Chondrocyte (in vitro differentiated cells): ENCODE results near the gene IL1RAPL1. TPM values are rescaled to one million over a fixed set of nuclear protein-coding genes. Genes with fewer than 3 reads are reported as not detected.

Experiments used
- DNase-seq: peaks from one replicate; pipeline ENCODE4 v3.0.0; 2021; ENCODE audit warnings: mixed read lengths, low spot score
- H3K27ac Mint-ChIP-seq: one replicate; pipeline ENCODE4 v1.8.0; 2021; ENCODE audit warnings: mild to moderate bottlenecking, moderate library complexity, mixed read lengths; ENCODE audit not compliant: unreplicated experiment
- H3K27me3 Mint-ChIP-seq: 2 replicates; pipeline ENCODE4 v1.8.0; 2021; ENCODE audit warnings: low read depth, mixed read lengths
- H3K36me3 Mint-ChIP-seq: 2 replicates; pipeline ENCODE4 v1.8.0; 2021; ENCODE audit warnings: low read depth, mixed read lengths
- H3K4me1 Mint-ChIP-seq: 2 replicates; pipeline ENCODE4 v1.8.0; 2021; ENCODE audit warnings: low read depth, mild to moderate bottlenecking, mixed read lengths
- H3K4me3 Mint-ChIP-seq: one replicate; pipeline ENCODE4 v1.8.0; 2021; ENCODE audit warnings: mild to moderate bottlenecking, moderate library complexity, mixed read lengths; ENCODE audit not compliant: unreplicated experiment
- H3K9me3 Mint-ChIP-seq: 2 replicates; pipeline ENCODE4 v1.8.0; 2021; ENCODE audit warnings: low read depth, mixed read lengths
- total RNA-seq: library from RNA; stranded (reverse); gene quantifications from 3 replicates; pipeline ENCODE4 v1.2.1, GENCODE V29; 2021
- TF ChIP-seq, protein P1 (sequence below): fragments of 200-600 bp; sonication (generic); IDR thresholded peaks from 2 replicates; pipeline ENCODE4 v1.5.0; 2021; ENCODE audit warnings: antibody characterized with exemption, mild to moderate bottlenecking, moderate library complexity

The IL1RAPL1 gene
- total RNA-seq, 1 donor from 2014 or later: not detected

DNA sequence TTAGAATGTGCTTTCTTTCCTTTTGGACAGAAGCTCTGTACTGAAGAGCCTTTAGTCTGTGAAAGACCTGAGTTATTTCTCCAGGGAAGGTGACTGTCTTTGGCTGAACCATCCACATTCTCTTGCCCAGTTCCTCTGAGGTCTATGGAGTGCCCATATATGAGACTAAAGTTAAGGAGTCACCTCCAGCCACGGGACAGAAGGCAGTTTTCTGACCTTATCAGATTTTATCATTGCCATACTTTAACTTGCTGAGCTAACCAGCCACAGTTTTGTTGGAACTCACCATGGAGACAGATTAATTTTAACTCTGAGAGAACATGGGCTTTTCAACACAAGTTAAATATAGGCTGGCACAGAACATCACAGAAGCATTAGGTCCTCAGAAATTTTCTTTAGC lies 26.3 kb downstream of the IL1RAPL1 start:
- no peaks in the 10 kb centered on the region for H3K36me3 Mint-ChIP-seq

DNA sequence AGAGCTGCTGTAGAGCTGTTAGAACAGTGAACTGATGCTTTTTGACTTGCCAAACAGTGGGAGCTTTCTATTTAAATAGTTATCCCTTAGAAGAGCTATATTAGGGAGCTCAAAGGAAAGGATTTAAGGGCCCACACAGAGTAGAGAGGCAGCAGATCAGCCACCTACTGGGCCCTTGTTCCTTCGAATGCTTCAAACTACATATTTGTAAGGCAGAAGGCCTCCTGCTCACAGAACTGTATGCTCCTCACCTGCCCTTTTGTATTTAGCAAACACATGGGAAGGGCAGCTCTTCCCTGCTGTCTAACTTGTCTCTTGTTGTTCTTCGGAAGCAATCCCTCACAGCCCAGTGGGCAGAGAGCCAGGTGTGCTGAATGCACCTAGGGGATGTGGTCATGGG lies 38.0 kb downstream of the IL1RAPL1 start:
- no peak overlapping the region for H3K4me3 Mint-ChIP-seq

More for the DNA sequence above, 26.3 kb downstream of the IL1RAPL1 start:
- no peak overlapping the region for H3K4me3 Mint-ChIP-seq
- no peaks in the 10 kb centered on the region for H3K27me3 Mint-ChIP-seq
- H3K4me1 Mint-ChIP-seq: no peaks in the 10 kb centered on the region
- no peak for DNase-seq
- H3K27ac Mint-ChIP-seq: no peak overlapping the region
- TF ChIP-seq, protein P1, sequence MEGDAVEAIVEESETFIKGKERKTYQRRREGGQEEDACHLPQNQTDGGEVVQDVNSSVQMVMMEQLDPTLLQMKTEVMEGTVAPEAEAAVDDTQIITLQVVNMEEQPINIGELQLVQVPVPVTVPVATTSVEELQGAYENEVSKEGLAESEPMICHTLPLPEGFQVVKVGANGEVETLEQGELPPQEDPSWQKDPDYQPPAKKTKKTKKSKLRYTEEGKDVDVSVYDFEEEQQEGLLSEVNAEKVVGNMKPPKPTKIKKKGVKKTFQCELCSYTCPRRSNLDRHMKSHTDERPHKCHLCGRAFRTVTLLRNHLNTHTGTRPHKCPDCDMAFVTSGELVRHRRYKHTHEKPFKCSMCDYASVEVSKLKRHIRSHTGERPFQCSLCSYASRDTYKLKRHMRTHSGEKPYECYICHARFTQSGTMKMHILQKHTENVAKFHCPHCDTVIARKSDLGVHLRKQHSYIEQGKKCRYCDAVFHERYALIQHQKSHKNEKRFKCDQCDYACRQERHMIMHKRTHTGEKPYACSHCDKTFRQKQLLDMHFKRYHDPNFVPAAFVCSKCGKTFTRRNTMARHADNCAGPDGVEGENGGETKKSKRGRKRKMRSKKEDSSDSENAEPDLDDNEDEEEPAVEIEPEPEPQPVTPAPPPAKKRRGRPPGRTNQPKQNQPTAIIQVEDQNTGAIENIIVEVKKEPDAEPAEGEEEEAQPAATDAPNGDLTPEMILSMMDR: no peak
- no peaks in the 10 kb centered on the region for H3K9me3 Mint-ChIP-seq

DNA sequence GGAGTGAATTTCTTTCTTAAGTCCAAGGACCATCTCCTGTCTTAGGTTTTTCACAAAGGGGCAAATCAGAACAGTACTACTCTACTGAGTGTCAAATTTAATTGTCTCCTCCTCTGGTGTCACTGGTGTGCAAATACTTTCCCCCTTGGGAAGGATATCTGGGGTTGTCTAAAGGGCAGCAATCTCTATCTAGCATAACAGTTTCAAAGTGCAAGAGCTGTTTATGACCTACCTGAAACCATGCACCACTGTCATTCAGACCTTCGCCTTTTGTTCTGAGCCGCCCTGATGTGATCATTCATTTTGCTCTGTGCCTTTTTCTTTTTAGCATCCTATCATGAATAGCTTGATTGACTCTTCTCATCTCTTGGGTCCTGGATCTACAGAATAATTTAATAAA lies 39.3 kb downstream of the IL1RAPL1 start:
- Mint-ChIP-seq H3K4me3 (no peak overlapping the region), H3K9me3 (no peaks in the 10 kb centered on the region), H3K27ac (no peak overlapping the region), H3K4me1 (no peaks in the 10 kb centered on the region), H3K36me3 (no peaks in the 10 kb centered on the region), H3K27me3 (peaks cover 5% of the 10 kb centered on the region)
- no peak for DNase-seq
- TF ChIP-seq, protein P1: no peak

More for the DNA sequence above, 38.0 kb downstream of the IL1RAPL1 start:
- Mint-ChIP-seq H3K9me3 (no peaks in the 10 kb centered on the region), H3K27ac (no peak overlapping the region), H3K27me3 (peaks cover 5% of the 10 kb centered on the region), H3K4me1 (no peaks in the 10 kb centered on the region), H3K36me3 (no peaks in the 10 kb centered on the region)
- DNase-seq: no peak
- TF ChIP-seq, protein P1: no peak

DNA sequence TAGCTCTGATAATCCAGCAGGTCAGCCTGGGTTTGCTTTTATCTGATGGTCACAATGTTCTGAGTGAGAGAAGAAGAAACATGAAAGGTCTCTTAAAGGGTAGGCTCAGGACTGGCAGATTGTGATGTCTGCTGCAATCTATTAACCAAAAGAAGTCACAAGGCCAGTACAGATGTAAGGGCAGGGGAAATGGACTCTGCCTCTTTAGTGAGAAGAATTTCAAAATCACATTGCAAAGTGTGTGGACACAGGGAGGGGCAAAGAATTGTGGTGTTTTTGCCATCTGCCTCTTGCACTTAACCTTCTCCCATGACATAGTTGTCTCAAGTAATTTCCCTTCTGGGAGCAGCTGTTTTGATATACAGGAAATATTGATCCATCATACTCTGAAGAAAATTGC lies 40.9 kb downstream of the IL1RAPL1 start:
- H3K27me3 Mint-ChIP-seq: peaks cover 5% of the 10 kb centered on the region
- H3K9me3 Mint-ChIP-seq: no peaks in the 10 kb centered on the region
- no peaks in the 10 kb centered on the region for H3K36me3 Mint-ChIP-seq
- no peak for DNase-seq
- no peaks in the 10 kb centered on the region for H3K4me1 Mint-ChIP-seq
- no peak overlapping the region for H3K4me3 Mint-ChIP-seq
- TF ChIP-seq, protein P1: no peak
- no peak overlapping the region for H3K27ac Mint-ChIP-seq

DNA sequence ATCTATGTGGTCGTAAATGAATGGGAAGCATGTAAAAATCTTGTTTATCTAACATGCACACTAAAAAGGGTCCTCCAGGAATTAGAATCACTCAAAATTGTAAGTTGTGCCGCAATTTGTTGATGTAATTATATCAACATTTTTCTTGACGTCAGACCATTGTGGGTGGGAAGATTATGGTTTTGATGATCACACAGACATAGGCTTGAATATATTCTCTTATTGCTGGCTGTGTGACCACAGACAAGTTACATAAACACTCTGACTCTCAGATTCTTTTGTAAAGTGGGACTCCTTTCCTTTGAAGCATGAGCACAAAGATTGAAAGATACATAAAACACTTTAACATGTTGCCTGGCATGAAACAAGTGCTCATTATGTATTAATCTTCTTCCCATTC lies 51.5 kb downstream of the IL1RAPL1 start:
- Mint-ChIP-seq H3K4me3 (no peak overlapping the region), H3K27ac (no peak overlapping the region), H3K4me1 (no peaks in the 10 kb centered on the region), H3K36me3 (no peaks in the 10 kb centered on the region), H3K27me3 (no peaks in the 10 kb centered on the region), H3K9me3 (peaks cover 14% of the 10 kb centered on the region)
- TF ChIP-seq, protein P1: no peak
- DNase-seq: no peak
